H9 (cell line): ENCODE results near the gene HRH1. TPM values are rescaled to one million over a fixed set of nuclear protein-coding genes. Genes with fewer than 3 reads are reported as not detected.

Experiments used
- DNase-seq: peaks from one replicate; pipeline ENCODE4 v3.0.0-alpha.2; 2017
- H2AFZ ChIP-seq: one replicate; pipeline ENCODE4 v1.6.1; 2013; ENCODE audit warnings: mild to moderate bottlenecking, low read length, control low read depth, moderate library complexity
- H2AK5ac ChIP-seq: 2 replicates; pipeline ENCODE4 v1.6.1; 2013; ENCODE audit warnings: low read length, control low read depth, mixed read lengths; ENCODE audit not compliant: insufficient read length
- H2BK120ac ChIP-seq: one replicate; pipeline ENCODE4 v1.6.1; 2013; ENCODE audit warnings: low read depth, mild to moderate bottlenecking, low read length, control low read depth, inconsistent platforms; ENCODE audit not compliant: poor library complexity, severe bottlenecking
- H2BK12ac ChIP-seq: 2 replicates; pipeline ENCODE4 v1.6.1; 2013; ENCODE audit warnings: low read length, control low read depth, mixed read lengths, low read depth; ENCODE audit not compliant: insufficient read length
- H2BK15ac ChIP-seq: 2 replicates; pipeline ENCODE4 v1.6.1; 2013; ENCODE audit warnings: low read depth, low read length, control low read depth
- H2BK20ac ChIP-seq: one replicate; pipeline ENCODE4 v1.6.1; 2013; ENCODE audit warnings: low read depth, mild to moderate bottlenecking, low read length, control low read depth, inconsistent platforms; ENCODE audit not compliant: poor library complexity, severe bottlenecking
- H2BK5ac ChIP-seq: 2 replicates; pipeline ENCODE4 v1.6.1; 2013; ENCODE audit warnings: low read length, control low read depth, mixed read lengths; ENCODE audit not compliant: insufficient read length
- H3K14ac ChIP-seq: 2 replicates; pipeline ENCODE4 v1.6.1; 2013; ENCODE audit warnings: low read length, control low read depth; ENCODE audit not compliant: insufficient read depth
- H3K18ac ChIP-seq: 2 replicates; pipeline ENCODE4 v1.6.1; 2013; ENCODE audit warnings: low read depth, mild to moderate bottlenecking, mixed read lengths, low read length, control low read depth; ENCODE audit not compliant: insufficient read length
- H3K23ac ChIP-seq: 2 replicates; pipeline ENCODE4 v1.6.1; 2013; ENCODE audit warnings: low read length, control low read depth, mixed read lengths, low read depth; ENCODE audit not compliant: insufficient read length
- H3K23me2 ChIP-seq: 2 replicates; pipeline ENCODE4 v1.6.1; 2013; ENCODE audit warnings: low read depth, mild to moderate bottlenecking, mixed read lengths, low read length, control low read depth; ENCODE audit not compliant: insufficient read length, poor library complexity, severe bottlenecking
- H3K27ac ChIP-seq: 2 replicates; pipeline ENCODE4 v1.5.1; 2013; ENCODE audit warnings: low read length, control low read depth, mixed read lengths, low read depth; ENCODE audit not compliant: insufficient read length
- H3K27me3 ChIP-seq: 2 replicates; pipeline ENCODE4 v1.6.1; 2013; ENCODE audit warnings: low read length, control low read depth, inconsistent platforms; ENCODE audit not compliant: insufficient read depth
- H3K4ac ChIP-seq: 2 replicates; pipeline ENCODE4 v1.6.1; 2013; ENCODE audit warnings: low read depth, mild to moderate bottlenecking, control low read depth, inconsistent platforms, low read length, moderate library complexity
- H3K4me1 ChIP-seq: 2 replicates; pipeline ENCODE4 v1.6.1; 2013; ENCODE audit warnings: low read length, control low read depth, inconsistent platforms; ENCODE audit not compliant: insufficient read depth
- H3K4me2 ChIP-seq: 2 replicates; pipeline ENCODE4 v1.6.1; 2013; ENCODE audit warnings: low read length, control low read depth, mixed read lengths; ENCODE audit not compliant: insufficient read length, insufficient read depth
- H3K56ac ChIP-seq: 2 replicates; pipeline ENCODE4 v1.6.1; 2013; ENCODE audit warnings: low read depth, mild to moderate bottlenecking, mixed read lengths, low read length, control low read depth; ENCODE audit not compliant: insufficient read length
- H3K79me1 ChIP-seq: 2 replicates; pipeline ENCODE4 v1.6.1; 2013; ENCODE audit warnings: low read depth, mild to moderate bottlenecking, moderate library complexity, low read length, control low read depth, inconsistent platforms; ENCODE audit not compliant: insufficient read depth, poor library complexity, severe bottlenecking
- H3K79me2 ChIP-seq: 2 replicates; pipeline ENCODE4 v1.6.1; 2013; ENCODE audit warnings: low read length, control low read depth, inconsistent platforms; ENCODE audit not compliant: insufficient read depth
- H3K9ac ChIP-seq: 2 replicates; pipeline ENCODE4 v1.6.1; 2013; ENCODE audit warnings: low read length, control low read depth, mixed read lengths; ENCODE audit not compliant: insufficient read length; ENCODE audit errors: extremely low read depth
- H3K9me3 ChIP-seq: one replicate; pipeline ENCODE4 v1.6.1; 2013; ENCODE audit warnings: low read depth, low read length, inconsistent platforms; ENCODE audit not compliant: control insufficient read depth
- H3T11ph ChIP-seq: one replicate; pipeline ENCODE4 v1.6.1; 2013; ENCODE audit warnings: mild to moderate bottlenecking, low read length, control low read depth, inconsistent platforms
- H4K20me1 ChIP-seq: one replicate; pipeline ENCODE4 v1.6.1; 2013; ENCODE audit not compliant: control insufficient read depth, insufficient read length, insufficient read depth
- H4K5ac ChIP-seq: 2 replicates; pipeline ENCODE4 v1.6.1; 2013; ENCODE audit warnings: low read depth, mild to moderate bottlenecking, mixed read lengths, low read length, control low read depth; ENCODE audit not compliant: insufficient read length
- H4K8ac ChIP-seq: replicated peaks from 2 replicates; pipeline ENCODE4 v1.6.1; 2013; ENCODE audit warnings: low read length, control low read depth, mixed read lengths, low read depth; ENCODE audit not compliant: insufficient read length
- H4K91ac ChIP-seq: 2 replicates; pipeline ENCODE4 v1.6.1; 2013; ENCODE audit warnings: low read depth, mild to moderate bottlenecking, moderate library complexity, mixed read lengths, low read length, control low read depth; ENCODE audit not compliant: insufficient read length
- H3K27ac Mint-ChIP-seq, 3 experiments: 2 replicates in 2 of 3; 3 replicates in 1 of 3; pipeline ENCODE4 v1.8.0; 2020 to 2021; ENCODE audit warnings: mixed read lengths in 3 of 3, mild to moderate bottlenecking in 1 of 3, moderate library complexity in 1 of 3
- H3K27me3 Mint-ChIP-seq: 2 replicates; pipeline ENCODE4 v1.8.0; 2021; ENCODE audit warnings: low read depth, mild to moderate bottlenecking, moderate library complexity, mixed read lengths
- H3K36me3 Mint-ChIP-seq, 3 experiments: 2 replicates in 2 of 3; 3 replicates in 1 of 3; pipeline ENCODE4 v1.8.0; 2020 to 2021; ENCODE audit warnings: low read depth in 3 of 3, mixed read lengths in 3 of 3; ENCODE audit not compliant: insufficient read depth in 1 of 3
- H3K4me1 Mint-ChIP-seq, 2 experiments: 2 replicates each; pipeline ENCODE4 v1.8.0; 2020; ENCODE audit warnings: mixed read lengths in 2 of 2
- H3K4me3 Mint-ChIP-seq, 2 experiments: 2 replicates in 1 of 2; 3 replicates in 1 of 2; pipeline ENCODE4 v1.8.0; 2020 to 2021; ENCODE audit warnings: mild to moderate bottlenecking in 2 of 2, mixed read lengths in 2 of 2, moderate library complexity in 1 of 2
- H3K9me3 Mint-ChIP-seq, 2 experiments: 2 replicates in 1 of 2; 3 replicates in 1 of 2; pipeline ENCODE4 v1.8.0; 2020; ENCODE audit warnings: mild to moderate bottlenecking in 2 of 2, mixed read lengths in 2 of 2, moderate library complexity in 1 of 2
- CTCF ChIP-seq: fragments of 200-600 bp; sonication (generic); conservative IDR thresholded peaks from 3 replicates; pipeline ENCODE4 v1.8.0; 2021; ENCODE audit warnings: antibody characterized with exemption, mild to moderate bottlenecking
- WGBS: extraction: QIAGEN DNeasy Blood & Tissue Kit; methylation state at CpG from one replicate; pipeline ENCODE4 v1.1.7; 2013; ENCODE audit warnings: missing lambda C conversion rate, low lambda C conversion rate, mixed read lengths; ENCODE audit not compliant: insufficient read length; ENCODE audit errors: extremely low coverage; 5-methylcytosine and 5-hydroxymethylcytosine counted together
- total RNA-seq: library from RNA; stranded (reverse); gene quantifications from 2 replicates; pipeline ENCODE4 v1.2.1, GENCODE V29; 2021

The HRH1 gene
- total RNA-seq, 1 experiment from 2014 or later = 0.74 TPM

GRCh38 chr3:11305509-11305908 is 151.2 kb downstream of the HRH1 start:
- Histone ChIP-seq H2BK20ac (no peak overlapping the region), H2BK12ac (no peak overlapping the region), H2BK120ac (no peak overlapping the region), H2AK5ac (no peak overlapping the region), H3K4me1 (no peaks in the 10 kb centered on the region), H3T11ph (no peak overlapping the region), H3K9me3 (no peaks in the 10 kb centered on the region), H3K9ac (no peak overlapping the region), H2BK15ac (no peak overlapping the region), H3K23ac (no peak overlapping the region), H3K18ac (no peak overlapping the region), H4K5ac (no peak overlapping the region), H2BK5ac (no peak overlapping the region), H2AFZ (no peak overlapping the region), H3K4ac (no peak overlapping the region), H4K20me1 (no peaks in the 10 kb centered on the region), H3K79me1 (no peaks in the 10 kb centered on the region), H3K56ac (no peak overlapping the region), H3K27me3 (no peaks in the 10 kb centered on the region; the same call in 1 of the 2 replicates), H3K14ac (no peak overlapping the region), H3K27ac (no peak overlapping the region), H3K23me2 (no peaks in the 10 kb centered on the region), H4K91ac (no peak overlapping the region), H3K4me2 (no peak overlapping the region), H3K79me2 (no peaks in the 10 kb centered on the region), H4K8ac (no peak overlapping the region)
- no peak for TF ChIP-seq CTCF
- H3K27ac Mint-ChIP-seq = peak overlapping the region in 2 of 3 experiments; percentile 9 to 41; a peak in 5 of 7 replicates
- no peak for DNase-seq
- H3K4me1 Mint-ChIP-seq = no peaks in the 10 kb centered on the region
- no CpG with 5 or more reads among the region's 1 CpG for WGBS
- no peaks in the 10 kb centered on the region for H3K9me3 Mint-ChIP-seq
- H3K27me3 Mint-ChIP-seq = no peaks in the 10 kb centered on the region
- H3K4me3 Mint-ChIP-seq = no peak overlapping the region
- H3K36me3 Mint-ChIP-seq = peaks cover 5 to 42% (median 24%) of the 10 kb centered on the region in 3 experiments; a peak in 6 of 7 replicates
